ENCODE measurements around the gene KCNJ12.
"Not testable (repeated sequence)": the region's sequence is repeated elsewhere in the genome, so short reads cannot be mapped to it uniquely, and the experiment has no call there.

DNA sequence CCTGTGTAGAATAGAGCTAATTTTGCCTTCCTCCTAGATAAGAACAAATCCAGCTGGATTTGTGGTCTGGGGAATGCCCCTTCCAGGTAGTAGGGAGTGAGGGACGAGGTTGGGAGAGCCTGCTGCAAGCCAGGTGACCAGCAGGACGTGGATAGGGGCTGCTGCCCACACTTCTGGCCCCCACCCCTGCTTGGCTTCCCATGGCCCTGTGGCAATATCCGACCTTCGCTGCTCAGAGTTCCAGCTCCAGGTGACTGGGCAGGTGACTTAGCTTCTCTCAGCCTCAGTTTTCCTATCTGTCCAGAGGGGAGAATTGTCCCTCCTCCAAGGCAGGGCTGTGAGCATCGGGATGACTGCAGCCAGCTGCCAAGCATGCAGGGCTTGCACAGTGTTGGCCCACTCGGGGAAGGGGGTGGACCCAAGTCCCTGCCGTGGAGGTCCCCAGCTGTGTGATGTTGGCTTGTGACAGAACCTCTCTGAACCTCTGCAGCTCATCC is 29.8 kb downstream of the KCNJ12 start:
- TF ChIP-seq, protein P1, sequence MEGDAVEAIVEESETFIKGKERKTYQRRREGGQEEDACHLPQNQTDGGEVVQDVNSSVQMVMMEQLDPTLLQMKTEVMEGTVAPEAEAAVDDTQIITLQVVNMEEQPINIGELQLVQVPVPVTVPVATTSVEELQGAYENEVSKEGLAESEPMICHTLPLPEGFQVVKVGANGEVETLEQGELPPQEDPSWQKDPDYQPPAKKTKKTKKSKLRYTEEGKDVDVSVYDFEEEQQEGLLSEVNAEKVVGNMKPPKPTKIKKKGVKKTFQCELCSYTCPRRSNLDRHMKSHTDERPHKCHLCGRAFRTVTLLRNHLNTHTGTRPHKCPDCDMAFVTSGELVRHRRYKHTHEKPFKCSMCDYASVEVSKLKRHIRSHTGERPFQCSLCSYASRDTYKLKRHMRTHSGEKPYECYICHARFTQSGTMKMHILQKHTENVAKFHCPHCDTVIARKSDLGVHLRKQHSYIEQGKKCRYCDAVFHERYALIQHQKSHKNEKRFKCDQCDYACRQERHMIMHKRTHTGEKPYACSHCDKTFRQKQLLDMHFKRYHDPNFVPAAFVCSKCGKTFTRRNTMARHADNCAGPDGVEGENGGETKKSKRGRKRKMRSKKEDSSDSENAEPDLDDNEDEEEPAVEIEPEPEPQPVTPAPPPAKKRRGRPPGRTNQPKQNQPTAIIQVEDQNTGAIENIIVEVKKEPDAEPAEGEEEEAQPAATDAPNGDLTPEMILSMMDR (IDR thresholded peaks at IDR 0.05), result not testable (repeated sequence)
- not testable (repeated sequence) for TF ChIP-seq POLR2A (IDR thresholded peaks at IDR 0.05)
